AG10803 (cell line): ENCODE measurements around the gene ESR2.
"Not testable (repeated sequence)": the region's sequence is repeated elsewhere in the genome, so short reads cannot be mapped to it uniquely, and the experiment has no call there.

Source experiments
- DNase-seq: peaks from one replicate; pipeline ENCODE4 v3.0.0; 2010; ENCODE audit warnings: low read depth
- H3K4me3 ChIP-seq: 2 replicates; pipeline ENCODE4 v1.5.1; 2011; ENCODE audit warnings: mild to moderate bottlenecking, low read length, control low read depth
- CTCF ChIP-seq: conservative IDR thresholded peaks from 2 replicates; pipeline ENCODE4 v1.5.1; 2011; ENCODE audit warnings: mild to moderate bottlenecking, low read length, control low read depth, inconsistent platforms

ESR2 gene

DNA sequence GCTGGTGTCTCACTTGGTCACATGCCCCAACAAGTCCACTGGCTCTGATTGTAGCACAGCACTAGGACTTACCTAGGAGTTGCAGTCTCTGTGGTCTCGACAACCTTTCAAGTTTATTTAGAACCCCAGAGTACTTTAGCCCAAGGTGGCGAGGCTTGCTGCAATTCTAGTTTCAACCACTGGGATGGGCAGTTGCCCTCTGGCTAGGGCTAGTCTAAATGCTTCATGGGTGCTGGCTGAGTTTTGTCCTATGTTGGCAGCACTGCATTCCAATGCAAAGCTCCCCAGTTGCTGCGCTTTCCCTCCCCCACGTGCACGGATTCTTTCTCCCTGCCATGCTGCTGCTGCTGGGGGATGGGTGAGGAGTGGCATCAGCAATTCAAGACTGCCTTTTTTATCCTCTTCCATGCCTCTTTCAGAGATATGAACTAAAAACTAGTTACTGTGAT, 233.5 kb downstream of the ESR2 start:
- no peak for DNase-seq
- no peak overlapping the region for H3K4me3 ChIP-seq
- peak; percentile 48 for TF ChIP-seq CTCF

GRCh38 chr14:64060199-64060545, 234.0 kb downstream of the ESR2 start:
- no peak for TF ChIP-seq CTCF
- DNase-seq, result no peak
- no peak overlapping the region for H3K4me3 ChIP-seq

- no peak for TF ChIP-seq CTCF
- H3K4me3 ChIP-seq, result no peak overlapping the region
- no peak for DNase-seq
Observed at GRCh38 chr14:64059454-64060198, 234.5 kb downstream of the ESR2 start.

- TF ChIP-seq CTCF, result no peak
- no peak for DNase-seq
- no peak overlapping the region for H3K4me3 ChIP-seq
Observed at GRCh38 chr14:64053694-64054669, 240.2 kb downstream of the ESR2 start.

DNA sequence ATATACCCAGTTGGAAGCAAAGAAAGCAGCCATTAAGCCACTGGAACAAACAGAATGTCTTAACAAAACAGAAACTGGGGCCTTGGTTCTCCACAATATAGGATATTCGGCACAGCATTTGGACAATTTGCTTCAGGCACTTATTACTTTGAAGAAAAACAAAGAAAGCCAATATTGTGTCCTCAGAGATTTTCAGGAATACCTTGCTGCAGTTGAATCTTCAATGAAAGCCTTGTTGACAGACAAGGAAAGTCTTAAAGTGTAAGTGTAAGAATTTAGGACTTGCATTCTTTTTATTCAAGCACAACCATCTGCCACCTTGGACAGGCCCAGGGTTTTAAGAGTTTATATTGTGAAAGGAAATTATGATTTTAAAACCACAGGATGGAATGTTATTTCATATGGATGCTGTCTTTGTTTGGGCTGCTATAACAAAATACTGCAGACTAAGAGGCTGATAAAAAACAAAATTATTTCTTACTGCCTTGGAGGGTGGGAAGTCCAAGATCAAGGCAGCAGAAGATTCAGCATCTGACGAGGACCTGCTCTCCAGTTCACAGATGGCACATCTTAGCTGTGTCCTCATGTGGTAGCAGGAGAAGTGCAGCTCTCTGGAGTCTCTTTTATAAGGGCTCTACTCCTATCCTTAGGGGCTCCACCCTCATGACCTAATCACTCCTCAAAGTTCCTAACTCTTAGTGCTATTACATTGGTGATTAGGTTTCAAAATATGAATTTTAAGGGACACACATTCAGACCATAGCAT, 244.4 kb downstream of the ESR2 start:
- DNase-seq, result no peak
- no peak for TF ChIP-seq CTCF
- H3K4me3 ChIP-seq, result no peak overlapping the region

DNA sequence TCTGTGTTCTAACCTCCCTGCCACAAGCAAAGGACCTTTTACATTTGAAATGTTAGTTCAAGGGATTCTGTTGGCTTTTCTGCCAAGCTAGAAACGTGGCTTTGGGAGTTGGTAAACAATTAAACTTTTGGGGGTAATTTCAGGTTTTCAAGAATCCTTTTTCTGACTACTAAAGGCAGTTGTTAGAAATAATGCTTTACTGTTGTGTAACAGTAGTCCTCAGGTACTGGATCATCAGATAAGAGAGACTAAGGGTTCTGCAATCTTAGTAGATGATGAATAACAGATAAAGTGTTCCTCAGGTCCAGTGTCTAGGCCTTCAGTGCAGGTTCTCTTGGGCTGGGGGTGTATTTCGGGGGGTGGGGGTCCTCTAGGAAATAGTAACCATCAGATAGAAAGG, 249.1 kb downstream of the ESR2 start:
- H3K4me3 ChIP-seq, result no peak overlapping the region
- no peak for DNase-seq
- TF ChIP-seq CTCF, result no peak

- not testable (repeated sequence) for H3K4me3 ChIP-seq, DNase-seq
Observed at GRCh38 chr14:64043296-64043695, 250.9 kb downstream of the ESR2 start.
